Mesothelial cell of epicardium (in vitro differentiated cells): ENCODE measurements around the gene PTPRG. TPM values are rescaled to one million over a fixed set of nuclear protein-coding genes. Genes with fewer than 3 reads are reported as not detected.

Experiments used
- DNase-seq, 2 experiments: peaks; one replicate each; pipeline ENCODE4 v3.0.0; 2021; ENCODE audit warnings: low spot score in 2 of 2; ENCODE audit not compliant: unreplicated experiment in 2 of 2
- H3K27ac Mint-ChIP-seq: 2 replicates; pipeline ENCODE4 v1.8.0; 2021; ENCODE audit warnings: mixed read lengths
- H3K27me3 Mint-ChIP-seq: 2 replicates; pipeline ENCODE4 v1.8.0; 2021; ENCODE audit warnings: low read depth, mixed read lengths
- H3K36me3 Mint-ChIP-seq: 2 replicates; pipeline ENCODE4 v1.8.0; 2021; ENCODE audit warnings: mixed read lengths
- H3K4me1 Mint-ChIP-seq: 2 replicates; pipeline ENCODE4 v1.8.0; 2021; ENCODE audit warnings: mixed read lengths
- H3K4me3 Mint-ChIP-seq: 2 replicates; pipeline ENCODE4 v1.8.0; 2021; ENCODE audit warnings: mild to moderate bottlenecking, moderate library complexity, mixed read lengths
- H3K9me3 Mint-ChIP-seq: 2 replicates; pipeline ENCODE4 v1.8.0; 2021; ENCODE audit warnings: mixed read lengths
- CTCF ChIP-seq: fragments of 200-600 bp; sonication (generic); IDR thresholded peaks from one replicate; pipeline ENCODE4 v1.5.0; 2021; ENCODE audit warnings: antibody characterized with exemption; ENCODE audit not compliant: unreplicated experiment
- total RNA-seq: library from RNA; stranded (reverse); gene quantifications from 3 replicates; pipeline ENCODE4 v1.2.1, GENCODE V29; 2021

Gene PTPRG
- total RNA-seq, 1 donor from 2014 or later = 40.4 TPM

GRCh38 chr3:61524933-61525332 lies 36.4 kb upstream of the PTPRG start:
- Mint-ChIP-seq H3K27ac (no peak overlapping the region), H3K9me3 (no peaks in the 10 kb centered on the region), H3K4me3 (no peak overlapping the region), H3K27me3 (no peaks in the 10 kb centered on the region), H3K36me3 (no peaks in the 10 kb centered on the region), H3K4me1 (peaks cover 11% of the 10 kb centered on the region)
- TF ChIP-seq CTCF = no peak
- no peak for DNase-seq

GRCh38 chr3:61526308-61526707 lies 35.1 kb upstream of the PTPRG start:
- H3K27me3 Mint-ChIP-seq = no peaks in the 10 kb centered on the region
- H3K4me3 Mint-ChIP-seq = no peak overlapping the region
- no peak for DNase-seq
- no peak for TF ChIP-seq CTCF
- no peak overlapping the region for H3K27ac Mint-ChIP-seq
- peaks cover 20% of the 10 kb centered on the region for H3K4me1 Mint-ChIP-seq
- H3K9me3 Mint-ChIP-seq = no peaks in the 10 kb centered on the region
- H3K36me3 Mint-ChIP-seq = no peaks in the 10 kb centered on the region

DNA sequence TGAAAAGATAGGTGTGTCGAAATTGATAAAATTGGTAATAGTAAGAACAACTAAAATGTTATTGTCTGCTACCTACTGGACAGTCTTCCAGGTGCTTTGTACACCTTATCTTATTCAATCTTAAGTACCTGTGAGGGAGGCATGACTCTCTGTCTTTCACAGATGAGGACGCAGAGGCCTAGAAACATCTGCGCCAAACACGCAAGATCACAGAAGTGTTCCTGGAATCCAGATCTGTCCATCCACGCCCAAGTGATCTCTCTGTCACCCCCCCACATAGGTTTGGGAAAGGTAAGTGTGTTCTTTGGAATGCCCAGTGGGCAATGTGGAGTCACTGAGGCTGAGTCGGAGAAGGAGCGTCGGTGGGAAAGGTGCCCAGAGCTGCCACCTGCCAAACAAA lies 34.4 kb upstream of the PTPRG start:
- H3K4me1 Mint-ChIP-seq = peaks cover 25% of the 10 kb centered on the region
- no peaks in the 10 kb centered on the region for H3K36me3 Mint-ChIP-seq
- DNase-seq = no peak
- no peaks in the 10 kb centered on the region for H3K9me3 Mint-ChIP-seq
- no peak overlapping the region for H3K27ac Mint-ChIP-seq
- TF ChIP-seq CTCF = no peak
- no peak overlapping the region for H3K4me3 Mint-ChIP-seq
- no peaks in the 10 kb centered on the region for H3K27me3 Mint-ChIP-seq

DNA sequence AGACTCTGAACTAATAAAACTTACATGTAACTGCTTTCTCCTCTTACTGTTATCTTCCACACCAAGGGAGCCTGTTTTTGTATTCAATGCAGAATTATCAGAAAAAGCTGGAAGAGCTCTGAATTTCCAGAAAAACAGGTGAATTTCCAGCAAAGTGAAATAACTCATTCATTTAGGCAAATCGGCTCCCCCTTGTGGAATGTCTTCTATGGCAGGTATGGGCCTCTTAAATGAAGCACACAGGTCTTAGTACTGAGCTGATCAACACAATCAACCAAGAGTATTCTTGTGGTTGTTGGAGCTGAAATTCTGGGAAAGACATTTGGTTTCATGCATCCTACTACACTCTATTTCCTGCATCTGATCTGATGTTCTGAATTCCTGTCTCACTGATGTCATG lies 31.0 kb upstream of the PTPRG start:
- DNase-seq = no peak
- Mint-ChIP-seq H3K36me3 (no peaks in the 10 kb centered on the region), H3K4me3 (no peak overlapping the region), H3K9me3 (no peaks in the 10 kb centered on the region), H3K4me1 (peaks cover 20% of the 10 kb centered on the region), H3K27me3 (no peaks in the 10 kb centered on the region), H3K27ac (no peak overlapping the region)
- TF ChIP-seq CTCF = no peak

DNA sequence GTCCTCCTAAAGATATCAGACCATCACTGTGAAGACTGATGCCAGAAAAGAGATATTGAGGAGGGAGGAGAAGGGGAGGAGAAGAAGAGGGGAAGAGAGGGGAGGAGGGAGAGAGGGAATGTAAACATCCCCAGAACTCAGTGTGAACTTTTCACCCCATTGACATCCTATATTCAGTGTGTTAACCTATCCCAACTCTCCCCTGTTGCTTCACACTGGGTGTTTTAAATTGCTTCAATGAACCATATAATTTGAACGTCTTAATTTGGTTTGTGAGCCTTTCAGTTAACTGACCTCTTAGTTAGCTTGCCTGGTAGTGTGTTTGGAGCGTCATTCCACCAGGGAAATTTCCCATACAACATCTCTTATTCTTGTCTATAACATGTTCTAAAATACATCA lies 29.8 kb upstream of the PTPRG start:
- Mint-ChIP-seq H3K4me1 (peaks cover 23% of the 10 kb centered on the region), H3K36me3 (no peaks in the 10 kb centered on the region), H3K27ac (no peak overlapping the region), H3K9me3 (no peaks in the 10 kb centered on the region), H3K27me3 (no peaks in the 10 kb centered on the region), H3K4me3 (no peak overlapping the region)
- no peak for DNase-seq
- no peak for TF ChIP-seq CTCF
